GM12878 (cell line): ENCODE data around the gene UBP1. TPM values are rescaled to one million over a fixed set of nuclear protein-coding genes. Genes with fewer than 3 reads are reported as not detected.

Experiments
- ATAC-seq: fragments of 200-7000 bp; cut with Tn5 transposase; 3 replicates; pipeline ENCODE4 v1.9.1; 2020; ENCODE audit warnings: mild to moderate bottlenecking, moderate library complexity
- BruUV-seq: library from RNA; stranded (reverse); fragments of 400-500 nt; replicated peaks from 2 replicates; lab custom pipeline; 2021; lab: Mats Ljungman, UMichigan
- CTCF ChIA-PET: fragments of 300-600 bp; sonication (Branson Sonifier 250); formaldehyde crosslinking; extraction: SDS; loops from one replicate; lab custom pipeline; 2021; ENCODE audit warnings: inconsistent platforms; lab: Yijun Ruan, JAX
- POLR2A ChIA-PET: fragments of 350-600 bp; formaldehyde crosslinking; extraction: SDS; loops from one replicate; lab custom pipeline; 2021; ENCODE audit warnings: inconsistent platforms; lab: Charles Lee
- RAD21 ChIA-PET: fragments of 300-600 bp; sonication (Branson Sonifier 250); formaldehyde crosslinking; loops from one replicate; lab custom pipeline; 2023; ENCODE audit warnings: antibody characterized with exemption; ENCODE audit not compliant: unreplicated experiment; lab: Charles Lee
- SMC1A ChIA-PET: fragments of 300-600 bp; sonication (Branson Sonifier 250); formaldehyde crosslinking; loops from one replicate; lab custom pipeline; 2023; ENCODE audit not compliant: unreplicated experiment, uncharacterized antibody; lab: Charles Lee
- DNase-seq: peaks from one replicate; pipeline ENCODE4 v3.0.0-alpha.2; 2011; ENCODE audit warnings: low read depth, low spot score
- FAIRE-seq: peaks from 3 replicates; lab custom pipeline; 2011; peaks lifted over from hg19 to GRCh38; lab: Jason Lieb, UNC
- H2AFZ ChIP-seq: 2 replicates; pipeline ENCODE4 v1.6.0; 2011; ENCODE audit warnings: low read depth, low read length, control low read depth; ENCODE audit not compliant: control insufficient read depth
- H3K27ac ChIP-seq: 2 replicates; pipeline ENCODE4 v1.5.1; 2011; ENCODE audit warnings: control low read depth; ENCODE audit not compliant: control insufficient read depth, insufficient read depth
- H3K27me3 ChIP-seq, 2 experiments: replicated peaks in 1 of 2; 2 replicates each; pipeline versions ENCODE4 v1.6.0 to v1.6.1; 2011; ENCODE audit warnings: low read length in 1 of 2; ENCODE audit not compliant: control insufficient read depth in 2 of 2, insufficient read depth in 2 of 2
- H3K36me3 ChIP-seq, 2 experiments: 2 replicates each; pipeline ENCODE4 v1.5.1; 2011; ENCODE audit warnings: low read length in 1 of 2; ENCODE audit not compliant: control insufficient read depth in 2 of 2, insufficient read depth in 2 of 2
- H3K4me1 ChIP-seq: 2 replicates; pipeline ENCODE4 v1.6.1; 2011; ENCODE audit warnings: mild to moderate bottlenecking, low read length, moderate library complexity, mixed read lengths; ENCODE audit not compliant: control insufficient read depth, insufficient read depth
- H3K4me2 ChIP-seq: 2 replicates; pipeline ENCODE4 v1.6.0; 2011; ENCODE audit warnings: control low read depth; ENCODE audit not compliant: control insufficient read depth, insufficient read depth
- H3K4me3 ChIP-seq: fragments of 200-600 bp; sonication (generic); 2 replicates; pipeline ENCODE4 v1.5.1; 2016
- H3K79me2 ChIP-seq: 2 replicates; pipeline ENCODE4 v1.6.0; 2011; ENCODE audit warnings: low read length; ENCODE audit not compliant: control insufficient read depth, insufficient read depth
- H3K9ac ChIP-seq: 2 replicates; pipeline ENCODE4 v1.8.0; 2011; ENCODE audit warnings: low read length, control low read depth, mixed read lengths; ENCODE audit not compliant: control insufficient read depth, insufficient read depth
- H3K9me3 ChIP-seq: replicated peaks from 3 replicates; pipeline ENCODE4 v1.5.1; 2011; ENCODE audit warnings: mild to moderate bottlenecking, low read length; ENCODE audit not compliant: control insufficient read depth, insufficient read depth
- H4K20me1 ChIP-seq: 2 replicates; pipeline ENCODE4 v1.6.0; 2011; ENCODE audit not compliant: control insufficient read depth, insufficient read depth
- ATF7 ChIP-seq: fragments of 450-650 bp; IDR thresholded peaks from 2 replicates; pipeline ENCODE4 v1.6.1; 2016; ENCODE audit warnings: low read depth, mild to moderate bottlenecking
- ESRRA ChIP-seq: IDR thresholded peaks from 2 replicates; pipeline ENCODE4 v1.6.1; 2012; ENCODE audit warnings: mild to moderate bottlenecking, low read length, improper control_type of control experiment
- MEF2B ChIP-seq: fragments of 450-650 bp; IDR thresholded peaks from 2 replicates; pipeline ENCODE4 v1.6.1; 2018; ENCODE audit warnings: mild to moderate bottlenecking, moderate library complexity; ENCODE audit not compliant: partially characterized antibody, poor library complexity, severe bottlenecking
- POLR2A ChIP-seq: IDR thresholded peaks from 2 replicates; pipeline ENCODE4 v1.6.1; 2011; ENCODE audit warnings: low read depth, mild to moderate bottlenecking, low read length
- SIN3A ChIP-seq: IDR thresholded peaks from 2 replicates; pipeline ENCODE4 v1.6.1; 2012; ENCODE audit warnings: low read depth, low read length, improper control_type of control experiment
- USF1 ChIP-seq: IDR thresholded peaks from 2 replicates; pipeline ENCODE4 v1.6.1; 2011; ENCODE audit warnings: borderline replicate concordance, low read depth, mild to moderate bottlenecking, moderate library complexity, mixed read lengths, low read length; ENCODE audit not compliant: insufficient read depth; ENCODE audit errors: extremely low read length
- WRNIP1 ChIP-seq: IDR thresholded peaks from 2 replicates; pipeline ENCODE4 v1.6.1; 2011; ENCODE audit warnings: low read depth, low read length, improper control_type of control experiment, borderline replicate concordance
- ZBED1 ChIP-seq: IDR thresholded peaks from 2 replicates; pipeline ENCODE4 v1.6.1; 2016; ENCODE audit warnings: borderline replicate concordance
- WGBS: methylation state at CpG from one replicate; pipeline ENCODE4 v1.1.6; 2016; ENCODE audit warnings: low lambda C conversion rate; ENCODE audit not compliant: insufficient replicate concordance, insufficient coverage; ENCODE audit errors: missing lambda C conversion rate; 5-methylcytosine and 5-hydroxymethylcytosine counted together
- in situ Hi-C: fragments of 300-500 bp; cut with MboI; formaldehyde crosslinking; loops from 9 replicates; pipeline ENCODE4 v1.14.3; 2018; ENCODE audit warnings: mixed read lengths
- intact Hi-C: fragments of 100-400 bp; cut with micrococcal nuclease; formaldehyde crosslinking; loops from one replicate; pipeline ENCODE4 v1.14.2; 2022; ENCODE audit not compliant: unreplicated experiment
- polyA plus RNA-seq, 11 experiments: library from polyadenylated mRNA; depleted of rRNA in 4 of 11; unstranded in 6 of 11; stranded (reverse) in 5 of 11; fragments of >200 nt; fragmentation: Nextera tagmentation in 4 of 11; fragmentation: Illumina TruSeq in 1 of 11; extraction: Ambion mirVana in 4 of 11; extraction: Trizol in 1 of 11; gene quantifications; 1 replicate in 1 of 11; 2 replicates in 10 of 11; pipeline versions ENCODE4 v1.2.1 to v1.2.3, GENCODE V29; 2011 to 2016; ENCODE audit warnings: inconsistent platforms in 2 of 11, missing spikeins in 2 of 11, low read depth in 1 of 11
- total RNA-seq, 4 experiments: library from RNA; depleted of rRNA in 3 of 4; stranded (reverse); fragments of >200 nt in 3 of 4; fragmentation: Illumina TruSeq in 1 of 4; extraction: Trizol in 1 of 4; gene quantifications; 2 replicates each; pipeline versions ENCODE4 v1.2.1 to v1.2.3, GENCODE V29; 2013 to 2021

The UBP1 gene
- total and polyA plus RNA-seq, 10 of the 15 experiments (the other 5 are each of a cell fraction or from before 2014, with no cell fraction given) = 9.3 to 93.6 (median 52.4) TPM

GRCh38 chr3:33391255-33391995 lies 48.8 kb downstream of the UBP1 start:
- POLR2A ChIA-PET = interaction anchor here (1.4 kb wide), 1 partner anchor 49 kb away, joined by 3 read pairs; the partner anchor contains the start of gene UBP1
- in situ Hi-C loops = no loop called here
- no peak for ATAC-seq

GRCh38 chr3:33389908-33390307 lies 50.3 kb downstream of the UBP1 start:
- FAIRE-seq = no peak
- Histone ChIP-seq H3K4me2 (no peak overlapping the region), H2AFZ (no peak overlapping the region), H3K36me3 (peaks cover 12 to 22% of the 10 kb centered on the region in 2 experiments), H3K4me3 (no peak overlapping the region), H3K27me3 (no peaks in the 10 kb centered on the region), H3K79me2 (no peaks in the 10 kb centered on the region), H3K27ac (no peak overlapping the region), H3K4me1 (no peaks in the 10 kb centered on the region), H4K20me1 (no peaks in the 10 kb centered on the region), H3K9me3 (no peaks in the 10 kb centered on the region), H3K9ac (no peak overlapping the region)
- CTCF ChIA-PET = interaction anchor here (1.8 to 2.8 kb wide), 2 partner anchors 17 to 397 kb away, joined by 6 to 10 read pairs; no protein-coding TSS in a partner anchor
- intact Hi-C loops (no loop called here), in situ Hi-C loops (no loop called here)
- 100% methylated on average over 4 of the region's 4 CpGs for WGBS
- POLR2A ChIA-PET = interaction anchor here (1.4 kb wide), 1 partner anchor 50 kb away, joined by 3 read pairs; the partner anchor contains the start of gene UBP1
- TF ChIP-seq ESRRA = no peak
- no peak for TF ChIP-seq SIN3A
- TF ChIP-seq USF1 = no peak
- TF ChIP-seq ATF7 = no peak
- TF ChIP-seq WRNIP1 = no peak
- TF ChIP-seq ZBED1 = no peak
- SMC1A ChIA-PET = interaction anchor here (1.0 to 1.4 kb wide), 2 partner anchors 11 to 46 kb away, joined by 3 read pairs; no protein-coding TSS in a partner anchor
- RAD21 ChIA-PET = no interaction called here
- ATAC-seq = no peak
- no TSS peak for BruUV-seq
- DNase-seq = no peak

More at GRCh38 chr3:33391255-33391995, 48.8 kb downstream of the UBP1 start:
- Histone ChIP-seq H3K9ac (no peak overlapping the region), H3K4me2 (no peak overlapping the region), H3K9me3 (no peaks in the 10 kb centered on the region), H3K4me1 (no peaks in the 10 kb centered on the region), H3K4me3 (no peak overlapping the region), H4K20me1 (no peaks in the 10 kb centered on the region), H3K79me2 (no peaks in the 10 kb centered on the region), H3K27me3 (no peaks in the 10 kb centered on the region), H2AFZ (no peak overlapping the region), H3K27ac (no peak overlapping the region; the same call in 1 of the 2 replicates), H3K36me3 (peaks cover 14 to 22% of the 10 kb centered on the region in 2 experiments)
- ChIA-PET SMC1A (no interaction called here), CTCF (interaction anchor here (0.6 to 2.8 kb wide), 2 partner anchors 18 to 45 kb away, joined by 4 to 10 read pairs; no protein-coding TSS in a partner anchor), RAD21 (no interaction called here)
- no TSS peak for BruUV-seq
- FAIRE-seq (no peak), DNase-seq (no peak)
- WGBS = 88% methylated on average over 8 of the region's 8 CpGs
- peak; percentile 21; the same call in 1 of the 2 replicates for TF ChIP-seq POLR2A
- no peak for TF ChIP-seq MEF2B
- intact Hi-C loops = no loop called here
